Measurements from ENCODE around the gene ZSCAN9. TPM values are rescaled to one million over a fixed set of nuclear protein-coding genes. Genes with fewer than 3 reads are reported as not detected.

Gene ZSCAN9
- total and polyA plus RNA-seq, 9 of the 15 experiments (the other 6 are each of a cell fraction or from before 2014, with no cell fraction given), result 18.8 to 48.9 (median 28.7) TPM

DNA sequence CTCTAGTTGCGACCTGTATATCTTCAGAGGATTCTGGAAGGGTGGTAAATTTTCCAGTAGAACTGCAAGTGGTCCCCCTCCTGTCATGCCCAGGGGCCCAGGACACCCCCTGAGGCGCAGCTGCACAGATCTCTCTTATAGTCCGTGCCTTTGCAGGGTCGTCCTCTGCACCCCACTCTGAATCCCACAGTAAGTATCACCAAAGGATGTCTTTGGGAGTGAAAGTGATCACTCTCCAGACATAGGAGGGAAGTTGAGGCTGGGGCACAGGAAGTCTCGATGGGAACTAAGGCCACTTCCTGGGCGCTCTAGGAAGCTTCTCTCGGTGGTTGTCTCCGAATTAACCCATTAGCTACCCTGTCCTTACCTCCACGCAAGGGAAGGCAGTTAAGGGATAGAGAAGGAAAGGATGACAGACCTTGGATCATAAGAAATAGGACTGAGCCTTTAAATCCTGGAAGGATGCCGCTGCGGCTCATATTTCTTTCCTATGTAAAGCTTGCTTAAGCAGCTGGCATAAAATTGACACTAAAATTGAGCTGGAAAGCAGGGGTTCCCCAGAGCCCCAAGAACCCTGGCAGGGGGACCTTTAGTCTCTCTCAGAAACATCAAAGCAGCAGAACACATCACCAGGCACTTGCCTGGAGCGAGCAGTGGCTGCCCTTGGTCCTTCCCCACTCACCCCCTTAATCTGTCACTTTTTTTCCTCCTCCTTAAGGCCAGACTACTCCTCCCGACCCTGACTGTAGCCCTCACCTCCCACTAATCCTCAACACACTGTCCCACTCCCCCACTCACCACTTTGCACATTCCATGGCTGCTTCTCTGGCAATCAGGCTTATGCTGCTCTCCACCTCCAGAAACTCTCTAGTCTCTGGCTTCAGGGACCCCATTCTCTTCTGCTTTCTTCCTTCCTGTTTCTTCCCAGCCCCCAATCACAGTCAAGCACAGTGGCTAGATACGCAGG is 27.2 kb downstream of the ZSCAN9 start, which contains the start of gene ZKSCAN4 (continued):
- TF ChIP-seq KDM2B (CRISPR knock-in tag; IDR thresholded peaks at IDR 0.05), result no peak; the same call in 1 of the 2 replicates
- TF ChIP-seq, protein P1, sequence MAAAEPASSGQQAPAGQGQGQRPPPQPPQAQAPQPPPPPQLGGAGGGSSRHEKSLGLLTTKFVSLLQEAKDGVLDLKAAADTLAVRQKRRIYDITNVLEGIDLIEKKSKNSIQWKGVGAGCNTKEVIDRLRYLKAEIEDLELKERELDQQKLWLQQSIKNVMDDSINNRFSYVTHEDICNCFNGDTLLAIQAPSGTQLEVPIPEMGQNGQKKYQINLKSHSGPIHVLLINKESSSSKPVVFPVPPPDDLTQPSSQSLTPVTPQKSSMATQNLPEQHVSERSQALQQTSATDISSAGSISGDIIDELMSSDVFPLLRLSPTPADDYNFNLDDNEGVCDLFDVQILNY (CRISPR knock-in tag; IDR thresholded peaks at IDR 0.05), result no peak
- TF ChIP-seq E2F1 (CRISPR knock-in tag; IDR thresholded peaks at IDR 0.05), result no peak
- no peak for TF ChIP-seq ZNF57 (CRISPR knock-in tag; IDR thresholded peaks at IDR 0.05)
- 0 out of 2 replicates have a peak, but pooled peaks have one; percentile 53 for TF ChIP-seq MIER1 (IDR thresholded peaks at IDR 0.05; ENCODE audit: low read depth)
- TF ChIP-seq SAP30 (IDR thresholded peaks at IDR 0.05; ENCODE audit: borderline replicate concordance, insufficient read depth, low read depth, low read length, poor library complexity, severe bottlenecking), result no peak
- peak; percentile 68 for TF ChIP-seq ESRRA (IDR thresholded peaks at IDR 0.05; ENCODE audit: borderline replicate concordance, low read depth)
- TF ChIP-seq ZBTB49 (CRISPR knock-in tag; IDR thresholded peaks at IDR 0.05; ENCODE audit: borderline replicate concordance), result 0 out of 2 replicates have a peak, but pooled peaks have one; percentile 32
- TF ChIP-seq CCAR2 (IDR thresholded peaks at IDR 0.05; ENCODE audit: low read depth, low read length), result no peak
- peak; percentile 76 for TF ChIP-seq CREM (IDR thresholded peaks at IDR 0.05; ENCODE audit: low read depth)
- TF ChIP-seq MAX (CRISPR knock-in tag; IDR thresholded peaks at IDR 0.05), result no peak
- TF ChIP-seq, protein P2, sequence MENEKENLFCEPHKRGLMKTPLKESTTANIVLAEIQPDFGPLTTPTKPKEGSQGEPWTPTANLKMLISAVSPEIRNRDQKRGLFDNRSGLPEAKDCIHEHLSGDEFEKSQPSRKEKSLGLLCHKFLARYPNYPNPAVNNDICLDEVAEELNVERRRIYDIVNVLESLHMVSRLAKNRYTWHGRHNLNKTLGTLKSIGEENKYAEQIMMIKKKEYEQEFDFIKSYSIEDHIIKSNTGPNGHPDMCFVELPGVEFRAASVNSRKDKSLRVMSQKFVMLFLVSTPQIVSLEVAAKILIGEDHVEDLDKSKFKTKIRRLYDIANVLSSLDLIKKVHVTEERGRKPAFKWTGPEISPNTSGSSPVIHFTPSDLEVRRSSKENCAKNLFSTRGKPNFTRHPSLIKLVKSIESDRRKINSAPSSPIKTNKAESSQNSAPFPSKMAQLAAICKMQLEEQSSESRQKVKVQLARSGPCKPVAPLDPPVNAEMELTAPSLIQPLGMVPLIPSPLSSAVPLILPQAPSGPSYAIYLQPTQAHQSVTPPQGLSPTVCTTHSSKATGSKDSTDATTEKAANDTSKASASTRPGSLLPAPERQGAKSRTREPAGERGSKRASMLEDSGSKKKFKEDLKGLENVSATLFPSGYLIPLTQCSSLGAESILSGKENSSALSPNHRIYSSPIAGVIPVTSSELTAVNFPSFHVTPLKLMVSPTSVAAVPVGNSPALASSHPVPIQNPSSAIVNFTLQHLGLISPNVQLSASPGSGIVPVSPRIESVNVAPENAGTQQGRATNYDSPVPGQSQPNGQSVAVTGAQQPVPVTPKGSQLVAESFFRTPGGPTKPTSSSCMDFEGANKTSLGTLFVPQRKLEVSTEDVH (IDR thresholded peaks at IDR 0.05; ENCODE audit: low read depth, partially characterized antibody), result peak; percentile 93
- TF ChIP-seq CHD4 (IDR thresholded peaks at IDR 0.05; ENCODE audit: insufficient read depth, insufficient replicate concordance, low read depth, low read length, poor library complexity, severe bottlenecking), result peak; percentile 39
- TF ChIP-seq, protein P3, sequence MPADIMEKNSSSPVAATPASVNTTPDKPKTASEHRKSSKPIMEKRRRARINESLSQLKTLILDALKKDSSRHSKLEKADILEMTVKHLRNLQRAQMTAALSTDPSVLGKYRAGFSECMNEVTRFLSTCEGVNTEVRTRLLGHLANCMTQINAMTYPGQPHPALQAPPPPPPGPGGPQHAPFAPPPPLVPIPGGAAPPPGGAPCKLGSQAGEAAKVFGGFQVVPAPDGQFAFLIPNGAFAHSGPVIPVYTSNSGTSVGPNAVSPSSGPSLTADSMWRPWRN (IDR thresholded peaks at IDR 0.05; ENCODE audit: low read depth), result no peak; the same call in 1 of the 2 replicates

All from K562 (cell line).